ENCODE results near the gene DPP6. TPM values are rescaled to one million over a fixed set of nuclear protein-coding genes. Genes with fewer than 3 reads are reported as not detected.

The DPP6 gene
- total and polyA plus RNA-seq, 10 donors, result 0.11 to 8.7 (median 3.0) TPM

DNA sequence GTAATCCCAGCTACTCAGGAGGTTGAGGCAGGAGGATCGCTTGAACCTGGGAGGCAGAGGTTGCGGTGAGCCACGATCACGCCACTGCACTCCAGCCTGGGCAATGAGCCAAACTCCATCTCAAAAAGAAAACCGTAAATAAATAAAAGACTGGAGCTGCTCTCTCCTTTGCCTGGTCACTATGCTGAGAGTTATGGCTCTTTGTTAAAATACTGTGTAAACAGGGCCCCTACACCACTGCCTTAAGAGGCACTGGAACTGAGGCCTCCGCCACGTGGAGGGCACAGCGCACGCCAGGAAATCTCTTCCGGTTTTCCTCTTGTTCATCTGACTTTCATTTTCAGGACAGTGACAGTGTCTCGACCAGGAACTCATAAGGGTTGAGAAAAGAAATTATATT is 827.4 kb downstream of the DPP6 start:
- Histone ChIP-seq H3K4me3 (no peak overlapping the region), H3K27ac (no peak overlapping the region), H3K36me3 (no peaks in the 10 kb centered on the region), H3K27me3 (replicated peaks in 1 of 7) (peaks cover 0 to 21% (median 0%) of the 10 kb centered on the region in 7 donors), H3K9me3 (no peaks in the 10 kb centered on the region), H3K4me1 (no peaks in the 10 kb centered on the region)
- TF ChIP-seq POLR2AphosphoS5 (IDR thresholded peaks at IDR 0.05) (no peak), POLR2A (IDR thresholded peaks at IDR 0.05) (no peak)
- TF ChIP-seq, protein P1, sequence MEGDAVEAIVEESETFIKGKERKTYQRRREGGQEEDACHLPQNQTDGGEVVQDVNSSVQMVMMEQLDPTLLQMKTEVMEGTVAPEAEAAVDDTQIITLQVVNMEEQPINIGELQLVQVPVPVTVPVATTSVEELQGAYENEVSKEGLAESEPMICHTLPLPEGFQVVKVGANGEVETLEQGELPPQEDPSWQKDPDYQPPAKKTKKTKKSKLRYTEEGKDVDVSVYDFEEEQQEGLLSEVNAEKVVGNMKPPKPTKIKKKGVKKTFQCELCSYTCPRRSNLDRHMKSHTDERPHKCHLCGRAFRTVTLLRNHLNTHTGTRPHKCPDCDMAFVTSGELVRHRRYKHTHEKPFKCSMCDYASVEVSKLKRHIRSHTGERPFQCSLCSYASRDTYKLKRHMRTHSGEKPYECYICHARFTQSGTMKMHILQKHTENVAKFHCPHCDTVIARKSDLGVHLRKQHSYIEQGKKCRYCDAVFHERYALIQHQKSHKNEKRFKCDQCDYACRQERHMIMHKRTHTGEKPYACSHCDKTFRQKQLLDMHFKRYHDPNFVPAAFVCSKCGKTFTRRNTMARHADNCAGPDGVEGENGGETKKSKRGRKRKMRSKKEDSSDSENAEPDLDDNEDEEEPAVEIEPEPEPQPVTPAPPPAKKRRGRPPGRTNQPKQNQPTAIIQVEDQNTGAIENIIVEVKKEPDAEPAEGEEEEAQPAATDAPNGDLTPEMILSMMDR (IDR thresholded peaks at IDR 0.05 in 8 of 11, conservative IDR thresholded peaks at IDR 0.05 in 3 of 11), result no peak
- WGBS, 5 donors, result 58 to 73% (median 66%) methylated on average over 11 of the region's 11 CpGs
- intact Hi-C loops (cut with DNase I; ENCODE audit: low total_unique reads), result no loop called here
- no peak for DNase-seq

DNA sequence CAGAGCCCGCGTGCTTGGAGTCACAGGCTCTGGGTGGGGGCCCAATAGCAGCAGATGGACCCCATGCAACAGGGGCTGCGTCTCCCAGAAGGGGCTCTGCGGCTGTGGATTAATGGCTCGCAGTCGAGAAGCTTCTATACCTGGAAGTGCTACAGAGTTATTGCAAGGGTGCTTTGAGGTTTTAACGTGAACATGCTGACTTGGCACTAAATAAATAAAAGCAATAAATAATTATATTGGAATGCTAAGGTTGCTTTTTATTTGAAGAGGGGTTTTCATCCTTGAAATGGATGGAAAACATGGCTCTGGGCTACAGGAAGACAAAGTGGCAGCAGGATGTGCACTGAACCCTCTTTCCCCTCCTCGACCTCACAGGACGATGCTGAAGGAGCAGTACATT is 828.3 kb downstream of the DPP6 start:
- no peak for TF ChIP-seq POLR2A (IDR thresholded peaks at IDR 0.05)
- TF ChIP-seq POLR2AphosphoS5 (IDR thresholded peaks at IDR 0.05), result no peak
- TF ChIP-seq, protein P1 (IDR thresholded peaks at IDR 0.05 in 8 of 11, conservative IDR thresholded peaks at IDR 0.05 in 3 of 11), result no peak
- H3K9me3 ChIP-seq, result no peaks in the 10 kb centered on the region
- 83 to 88% (median 86%) methylated on average over 8 to 9 of the region's 9 CpGs for WGBS, 5 donors
- H3K27ac ChIP-seq, result no peak overlapping the region
- no peaks in the 10 kb centered on the region for H3K4me1 ChIP-seq
- H3K27me3 ChIP-seq (replicated peaks in 1 of 7), result peaks cover 0 to 12% (median 0%) of the 10 kb centered on the region in 7 donors
- H3K36me3 ChIP-seq, result no peaks in the 10 kb centered on the region
- intact Hi-C loops (cut with DNase I; ENCODE audit: low total_unique reads), result no loop called here
- DNase-seq, result no peak
- no peak overlapping the region for H3K4me3 ChIP-seq

DNA sequence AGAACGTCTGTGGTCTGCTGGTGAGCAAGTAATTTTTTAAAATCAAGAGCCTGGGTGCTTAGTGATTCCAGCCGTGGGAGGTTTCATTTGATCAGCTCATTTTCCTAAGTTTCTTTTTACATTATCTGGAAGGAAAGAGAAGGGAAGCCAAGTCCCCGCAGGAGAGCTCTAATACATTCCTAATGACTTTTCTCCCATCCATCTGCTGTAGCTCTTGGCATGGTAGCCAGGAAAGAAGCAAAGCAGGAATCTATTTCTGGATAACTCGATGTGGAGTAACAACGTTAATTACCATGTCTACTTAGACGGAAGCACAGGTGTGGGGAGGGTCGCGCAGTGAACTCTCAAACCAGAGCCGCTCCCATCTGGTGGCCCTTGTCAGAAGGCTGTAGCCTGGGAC is 828.8 kb downstream of the DPP6 start:
- Histone ChIP-seq H3K36me3 (no peaks in the 10 kb centered on the region), H3K9me3 (no peaks in the 10 kb centered on the region), H3K4me1 (no peaks in the 10 kb centered on the region), H3K27me3 (replicated peaks in 1 of 7) (peaks cover 0 to 7% (median 0%) of the 10 kb centered on the region in 7 donors), H3K4me3 (no peak overlapping the region), H3K27ac (no peak overlapping the region)
- intact Hi-C loops (cut with DNase I; ENCODE audit: low total_unique reads), result no loop called here
- DNase-seq, result no peak
- whole genome bisulfite sequencing, 5 donors, result 78 to 84% (median 81%) methylated on average over 9 of the region's 9 CpGs
- TF ChIP-seq, protein P1 (IDR thresholded peaks at IDR 0.05 in 8 of 11, conservative IDR thresholded peaks at IDR 0.05 in 3 of 11), result no peak
- no peak for TF ChIP-seq POLR2A (IDR thresholded peaks at IDR 0.05)
- no peak for TF ChIP-seq POLR2AphosphoS5 (IDR thresholded peaks at IDR 0.05)

DNA sequence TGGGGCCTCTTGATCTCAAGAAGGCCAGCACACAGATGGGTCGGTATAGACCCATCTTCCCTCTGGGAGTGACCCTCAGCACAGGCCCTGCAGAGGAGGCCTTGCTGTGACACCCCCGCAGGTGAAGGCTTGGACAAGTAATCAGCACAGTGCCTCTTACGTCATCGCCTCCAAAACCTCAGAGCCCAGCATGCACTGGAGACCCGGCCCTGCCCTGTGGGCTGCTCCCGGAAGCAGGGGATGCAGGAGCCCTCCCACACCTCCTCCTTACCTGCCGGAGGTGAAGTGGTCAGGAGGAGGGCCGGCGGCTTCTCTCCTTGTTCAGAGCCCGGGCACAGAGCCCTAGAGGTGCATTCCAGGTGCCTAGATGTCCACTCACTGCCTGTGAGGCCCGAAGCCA is 829.3 kb downstream of the DPP6 start:
- Histone ChIP-seq H3K9me3 (no peaks in the 10 kb centered on the region), H3K27ac (no peak overlapping the region), H3K4me3 (no peak overlapping the region), H3K4me1 (no peaks in the 10 kb centered on the region), H3K27me3 (replicated peaks in 1 of 7) (peaks cover 0 to 5% (median 0%) of the 10 kb centered on the region in 7 donors), H3K36me3 (no peaks in the 10 kb centered on the region)
- DNase-seq, result no peak
- no peak for TF ChIP-seq POLR2A (IDR thresholded peaks at IDR 0.05)
- TF ChIP-seq POLR2AphosphoS5 (IDR thresholded peaks at IDR 0.05), result no peak
- TF ChIP-seq, protein P1 (IDR thresholded peaks at IDR 0.05 in 8 of 11, conservative IDR thresholded peaks at IDR 0.05 in 3 of 11), result no peak
- 78 to 92% (median 86%) methylated on average over 4 to 11 of the region's 11 CpGs for WGBS, 5 donors
- intact Hi-C loops (cut with DNase I; ENCODE audit: low total_unique reads), result no loop called here
